HepG2 (cell line): ENCODE data around the gene BBOF1.

Experiments
- CHD4 ChIP-seq: fragments of 200-600 bp; sonication (generic); IDR thresholded peaks from 2 replicates; pipeline ENCODE4 v1.7.0; 2017; ENCODE audit warnings: mild to moderate bottlenecking, low read length, borderline replicate concordance
- CTCF ChIP-seq: sonication (generic); formaldehyde crosslinking; IDR thresholded peaks from 2 replicates; pipeline ENCODE4 v1.5.0; 2020; ENCODE audit warnings: mild to moderate bottlenecking, missing genetic modification reagents, moderate library complexity
- DZIP1 ChIP-seq: sonication (generic); formaldehyde crosslinking; IDR thresholded peaks from 2 replicates; pipeline ENCODE4 v1.5.0; 2020; ENCODE audit warnings: mild to moderate bottlenecking, missing genetic modification reagents
- MAX ChIP-seq: IDR thresholded peaks from 2 replicates; pipeline ENCODE4 v1.6.1; 2012; ENCODE audit warnings: inconsistent platforms
- POLR2A ChIP-seq, 2 experiments: IDR thresholded peaks; 2 replicates each; pipeline ENCODE4 v1.6.1; 2011; ENCODE audit warnings: low read depth in 2 of 2, low read length in 2 of 2, mild to moderate bottlenecking in 1 of 2, moderate library complexity in 1 of 2; ENCODE audit not compliant: insufficient read depth in 1 of 2
- RAD21 ChIP-seq: fragments of 450-650 bp; formaldehyde crosslinking; IDR thresholded peaks from 2 replicates; pipeline ENCODE4 v1.5.0; 2020; ENCODE audit warnings: mild to moderate bottlenecking
- ZBTB43 ChIP-seq: sonication (generic); formaldehyde crosslinking; conservative IDR thresholded peaks from 2 replicates; pipeline ENCODE4 v1.4.0; 2020; ENCODE audit warnings: missing genetic modification reagents
- ZFP62 ChIP-seq: sonication (generic); formaldehyde crosslinking; IDR thresholded peaks from 2 replicates; pipeline ENCODE4 v1.4.0; 2020; ENCODE audit warnings: missing genetic modification reagents
- ZNF335 ChIP-seq: sonication (generic); formaldehyde crosslinking; IDR thresholded peaks from 2 replicates; pipeline ENCODE4 v1.4.0; 2020; ENCODE audit warnings: missing genetic modification reagents
- ZNF75D ChIP-seq: sonication (generic); formaldehyde crosslinking; IDR thresholded peaks from 2 replicates; pipeline ENCODE4 v1.8.1; 2023; ENCODE audit warnings: missing genetic modification reagents, mild to moderate bottlenecking, borderline replicate concordance
- ZSCAN31 ChIP-seq: sonication (generic); formaldehyde crosslinking; IDR thresholded peaks from 2 replicates; pipeline ENCODE4 v1.5.0; 2020; ENCODE audit warnings: low read depth, mild to moderate bottlenecking, missing genetic modification reagents
- TF ChIP-seq, protein P1 (sequence below): sonication (generic); formaldehyde crosslinking; IDR thresholded peaks from 2 replicates; pipeline ENCODE4 v1.5.1; 2020; ENCODE audit warnings: mild to moderate bottlenecking, missing genetic modification reagents

DNA sequence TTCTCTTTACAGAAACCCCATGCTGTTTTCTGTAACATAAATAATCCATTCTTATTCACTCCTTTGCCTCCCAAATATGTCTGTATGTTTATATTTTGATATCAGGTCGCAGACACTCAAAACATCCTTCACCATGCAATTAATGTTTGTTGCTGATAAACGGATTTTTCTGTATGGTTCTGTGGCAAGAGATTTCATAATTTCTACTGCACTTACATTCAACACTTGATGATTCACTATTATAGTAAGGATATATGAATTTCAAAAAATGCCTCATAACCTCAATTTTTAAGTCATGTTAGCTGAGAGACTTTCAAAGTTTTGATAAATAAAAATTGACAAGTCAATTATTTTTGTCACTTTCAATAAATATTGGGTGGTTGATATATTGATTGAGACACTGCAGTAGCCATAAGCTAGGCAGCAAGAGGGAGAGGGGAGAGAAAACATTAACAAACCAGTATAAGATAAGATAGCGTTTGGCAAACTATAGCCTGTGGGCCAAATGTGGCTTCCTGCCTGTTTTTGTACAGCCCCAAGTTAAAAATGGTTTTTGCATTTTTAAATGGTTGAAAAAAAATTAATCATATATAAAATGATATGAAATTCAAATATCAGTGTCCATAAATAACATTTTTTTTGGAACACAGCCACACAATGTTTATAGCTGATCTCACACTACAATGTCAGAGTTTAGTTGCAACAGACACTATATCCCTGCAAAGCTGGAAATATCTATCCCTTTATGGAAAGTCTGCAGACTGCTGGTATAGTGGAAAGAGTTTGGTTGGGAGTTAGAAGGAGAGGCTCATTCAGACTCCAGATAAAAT, 46.8 kb downstream of the BBOF1 start:
- TF ChIP-seq ZNF75D (CRISPR knock-in tag), result no peak
- no peak for TF ChIP-seq CHD4
- TF ChIP-seq DZIP1 (CRISPR knock-in tag), result no peak
- no peak for TF ChIP-seq MAX
- no peak for TF ChIP-seq ZFP62
- TF ChIP-seq RAD21 (CRISPR knock-in tag), result no peak
- TF ChIP-seq ZBTB43 (CRISPR knock-in tag), result no peak
- TF ChIP-seq, protein P1, sequence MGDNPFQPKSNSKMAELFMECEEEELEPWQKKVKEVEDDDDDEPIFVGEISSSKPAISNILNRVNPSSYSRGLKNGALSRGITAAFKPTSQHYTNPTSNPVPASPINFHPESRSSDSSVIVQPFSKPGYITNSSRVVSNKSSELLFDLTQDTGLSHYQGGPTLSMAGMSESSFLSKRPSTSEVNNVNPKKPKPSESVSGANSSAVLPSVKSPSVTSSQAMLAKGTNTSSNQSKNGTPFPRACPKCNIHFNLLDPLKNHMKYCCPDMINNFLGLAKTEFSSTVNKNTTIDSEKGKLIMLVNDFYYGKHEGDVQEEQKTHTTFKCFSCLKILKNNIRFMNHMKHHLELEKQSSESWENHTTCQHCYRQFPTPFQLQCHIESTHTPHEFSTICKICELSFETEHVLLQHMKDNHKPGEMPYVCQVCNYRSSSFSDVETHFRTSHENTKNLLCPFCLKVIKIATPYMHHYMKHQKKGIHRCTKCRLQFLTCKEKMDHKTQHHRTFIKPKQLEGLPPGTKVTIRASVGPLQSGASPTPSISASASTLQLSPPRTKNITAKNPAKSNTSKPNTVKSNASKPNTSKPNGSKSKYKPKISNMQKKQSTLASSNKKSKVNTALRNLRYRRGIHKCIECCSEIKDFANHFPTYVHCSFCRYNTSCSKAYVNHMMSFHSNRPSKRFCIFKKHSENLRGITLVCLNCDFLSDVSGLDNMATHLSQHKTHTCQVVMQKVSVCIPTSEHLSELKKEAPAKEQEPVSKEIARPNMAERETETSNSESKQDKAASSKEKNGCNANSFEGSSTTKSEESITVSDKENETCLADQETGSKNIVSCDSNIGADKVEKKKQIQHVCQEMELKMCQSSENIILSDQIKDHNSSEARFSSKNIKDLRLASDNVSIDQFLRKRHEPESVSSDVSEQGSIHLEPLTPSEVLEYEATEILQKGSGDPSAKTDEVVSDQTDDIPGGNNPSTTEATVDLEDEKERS, result no peak
- TF ChIP-seq CTCF, result no peak
- TF ChIP-seq POLR2A (IDR thresholded peaks at IDR 0.05; ENCODE audit: insufficient read depth in 1 of 2, low read depth in 2 of 2, low read length in 2 of 2), result no peak
- no peak for TF ChIP-seq ZSCAN31 (CRISPR knock-in tag)
- no peak for TF ChIP-seq ZNF335 (CRISPR knock-in tag)
